HG03159 (cell line): ENCODE data around the gene MAP2K5.
A peak's percentile ranks its signal among the peaks of the same experiment; 100 is the strongest.

ENCODE experiments used
- ATAC-seq: cut with Tn5 transposase; IDR thresholded peaks from one replicate; pipeline ENCODE4 v1.9.1; 2021; ENCODE audit warnings: mild to moderate bottlenecking, moderate library complexity; ENCODE audit not compliant: unreplicated experiment

Gene MAP2K5

GRCh38 chr15:67521029-67521782 is 21.3 kb upstream of the MAP2K5 start, which contains the start of gene C15orf61:
C15orf61 (plus strand) TSS chr15:67521131; CDS start chr15:67521249, 118 bp downstream.
- peak; percentile 67 for ATAC-seq

DNA sequence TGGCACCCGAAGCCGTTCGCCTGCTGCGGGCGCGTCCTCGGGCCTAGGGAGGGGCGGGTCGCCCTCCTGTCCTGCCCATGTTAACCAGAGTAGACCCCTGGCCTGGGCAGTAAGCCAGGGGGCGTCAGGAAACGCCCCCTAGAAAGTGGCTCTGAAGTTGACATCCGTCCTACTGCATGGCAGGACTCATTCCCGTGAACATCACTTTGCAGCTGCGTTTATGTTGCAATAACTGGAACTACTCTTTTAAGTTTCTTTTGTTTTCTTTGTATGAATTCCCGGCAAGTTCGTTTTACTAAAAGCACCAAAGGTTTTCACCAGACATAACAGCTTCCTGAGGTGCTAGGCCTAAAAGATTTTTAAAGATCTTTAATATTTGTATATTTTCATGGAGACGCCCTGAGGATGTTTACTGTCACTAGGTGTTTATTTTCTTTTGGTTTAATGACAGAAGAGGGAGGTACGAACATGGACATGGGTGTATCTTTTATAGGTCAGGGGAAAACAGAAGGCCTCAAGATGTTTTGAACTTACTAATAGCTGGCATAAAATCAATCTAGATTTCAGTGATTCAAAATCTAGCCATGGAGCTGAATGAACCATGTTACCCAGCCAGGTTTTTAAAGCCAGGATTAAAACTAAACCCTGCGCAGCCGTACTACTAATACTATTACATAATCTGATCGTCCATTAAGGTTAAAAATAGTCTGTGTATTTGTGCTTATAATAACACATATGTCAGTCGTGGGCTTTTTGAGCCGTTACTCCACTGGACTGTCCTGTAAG is 20.5 kb upstream of the MAP2K5 start:
- no peak for ATAC-seq

GRCh38 chr15:67523330-67523729 is 19.2 kb upstream of the MAP2K5 start:
- ATAC-seq: no peak

DNA sequence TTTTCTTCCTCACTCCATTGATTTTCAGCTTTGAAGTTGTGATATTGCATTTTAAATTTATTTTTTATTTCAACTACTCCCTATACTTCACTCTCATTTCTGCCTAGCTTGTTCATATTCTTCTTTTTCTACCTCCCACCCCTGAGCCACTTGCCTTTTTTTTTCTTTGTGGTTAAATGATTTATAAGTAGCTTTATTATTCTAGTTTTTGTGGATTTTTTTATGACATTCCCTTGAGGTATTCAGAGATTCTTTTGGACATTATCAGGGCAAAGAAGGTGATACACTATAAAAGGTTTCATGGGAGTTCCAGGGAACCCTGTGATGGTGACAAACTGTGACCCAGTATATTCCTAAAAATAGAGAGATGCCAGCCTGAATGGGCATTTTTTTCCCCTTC is 18.3 kb upstream of the MAP2K5 start:
- no peak for ATAC-seq

GRCh38 chr15:67528513-67528912 is 14.0 kb upstream of the MAP2K5 start:
- no peak for ATAC-seq

- no peak for ATAC-seq
Measured at GRCh38 chr15:67531379-67531914, 11.1 kb upstream of the MAP2K5 start.

- ATAC-seq: no peak
Measured at GRCh38 chr15:67533873-67534272, 8.6 kb upstream of the MAP2K5 start.

DNA sequence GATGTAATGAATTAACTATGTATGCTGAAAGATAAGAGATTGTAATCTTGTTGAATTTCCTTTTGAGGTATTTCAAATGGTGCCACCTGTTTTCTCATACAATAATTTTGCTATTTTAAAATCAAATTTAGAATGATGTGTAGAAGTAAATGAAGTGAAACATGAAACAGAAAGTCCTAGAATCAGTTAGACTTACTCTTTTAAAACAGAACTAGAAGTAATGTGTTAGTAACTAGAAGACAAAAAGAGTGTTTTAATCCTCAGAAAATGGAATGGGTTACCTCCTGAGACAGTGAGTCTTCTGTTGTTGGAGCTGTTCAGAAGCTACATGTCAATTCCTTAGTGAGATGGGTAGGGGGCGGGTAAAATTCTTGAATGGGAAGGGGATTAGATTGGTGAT is 8.1 kb upstream of the MAP2K5 start:
- ATAC-seq: no peak

DNA sequence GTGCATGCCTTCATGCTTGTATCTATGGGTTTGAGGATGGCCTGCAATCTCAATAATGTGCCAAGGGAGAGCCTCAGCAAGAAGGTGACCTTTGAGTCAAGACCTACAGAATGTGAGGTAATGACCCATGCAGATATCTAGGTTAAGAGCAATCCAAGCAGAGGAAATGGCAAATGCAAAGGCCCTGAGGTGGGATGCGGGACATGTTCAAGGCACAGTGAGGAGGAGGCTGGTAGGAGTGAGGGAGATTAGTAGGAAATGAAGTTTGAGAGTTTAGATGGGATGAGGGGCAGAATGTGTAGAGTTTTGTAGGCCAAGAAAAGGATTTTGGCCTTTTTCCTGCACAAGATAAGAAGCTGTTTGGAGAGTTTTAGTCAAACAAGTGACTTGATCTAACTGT is 4.7 kb upstream of the MAP2K5 start:
- ATAC-seq: no peak

GRCh38 chr15:67543348-67543718 is 830 bp downstream of the MAP2K5 start:
- no peak for ATAC-seq

GRCh38 chr15:67544475-67544874 is 2.0 kb downstream of the MAP2K5 start:
- no peak for ATAC-seq

GRCh38 chr15:67545864-67546263 is 3.4 kb downstream of the MAP2K5 start:
- ATAC-seq: no peak

- ATAC-seq: no peak
Measured at GRCh38 chr15:67547064-67547463, 4.6 kb downstream of the MAP2K5 start.

DNA sequence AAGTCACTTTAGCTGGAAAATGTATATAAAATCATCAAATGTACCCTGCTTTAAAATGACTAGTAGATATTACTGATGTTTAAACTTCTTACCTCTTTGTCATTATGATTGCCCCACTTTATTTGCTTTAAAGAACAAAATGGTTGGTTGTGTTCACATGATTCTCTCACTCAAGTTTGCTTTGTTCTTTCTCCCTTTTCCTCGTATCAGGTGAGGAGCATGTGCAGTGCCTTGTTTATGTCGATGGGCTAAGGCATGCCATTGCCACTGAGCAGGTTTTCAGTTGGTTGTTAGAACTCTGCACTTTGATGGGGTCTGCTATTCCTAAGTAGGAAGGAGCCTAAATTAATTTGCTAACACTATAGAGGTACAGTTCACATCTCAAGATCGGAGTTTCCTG is 5.3 kb downstream of the MAP2K5 start:
- no peak for ATAC-seq

DNA sequence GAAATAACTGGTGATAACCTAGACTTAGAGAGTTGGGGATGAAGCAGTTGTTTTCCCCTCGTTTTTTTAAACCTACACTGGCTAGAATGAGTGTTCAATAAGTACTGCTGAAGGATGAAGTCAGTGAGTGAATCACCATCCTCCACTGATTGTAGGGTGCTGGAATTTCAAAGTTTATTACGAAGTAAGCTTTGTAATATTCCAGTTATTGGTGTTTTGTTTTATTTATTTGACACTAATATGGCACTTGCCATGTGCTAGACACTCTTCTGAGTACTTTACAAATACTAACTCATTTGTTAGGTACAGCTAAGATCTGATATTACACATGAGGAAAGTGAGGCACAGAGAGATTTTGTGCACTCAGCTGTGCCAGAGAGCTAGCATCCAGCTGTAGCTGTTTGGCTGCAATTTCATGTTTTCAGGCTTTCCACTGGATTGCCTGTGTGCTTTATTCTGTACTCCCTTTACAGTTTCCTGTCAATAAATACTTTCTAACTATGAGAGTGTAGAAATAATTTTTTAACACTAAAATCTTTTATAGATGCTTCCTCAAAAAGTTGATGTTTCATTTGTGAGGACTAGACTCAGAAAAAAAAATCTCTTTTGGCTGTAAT is 5.8 kb downstream of the MAP2K5 start:
- no peak for ATAC-seq

GRCh38 chr15:67548862-67549651 is 6.6 kb downstream of the MAP2K5 start:
- ATAC-seq: no peak

- no peak for ATAC-seq
Measured at GRCh38 chr15:67549736-67550135, 7.2 kb downstream of the MAP2K5 start.

GRCh38 chr15:67550522-67550921 is 8.0 kb downstream of the MAP2K5 start:
- no peak for ATAC-seq

DNA sequence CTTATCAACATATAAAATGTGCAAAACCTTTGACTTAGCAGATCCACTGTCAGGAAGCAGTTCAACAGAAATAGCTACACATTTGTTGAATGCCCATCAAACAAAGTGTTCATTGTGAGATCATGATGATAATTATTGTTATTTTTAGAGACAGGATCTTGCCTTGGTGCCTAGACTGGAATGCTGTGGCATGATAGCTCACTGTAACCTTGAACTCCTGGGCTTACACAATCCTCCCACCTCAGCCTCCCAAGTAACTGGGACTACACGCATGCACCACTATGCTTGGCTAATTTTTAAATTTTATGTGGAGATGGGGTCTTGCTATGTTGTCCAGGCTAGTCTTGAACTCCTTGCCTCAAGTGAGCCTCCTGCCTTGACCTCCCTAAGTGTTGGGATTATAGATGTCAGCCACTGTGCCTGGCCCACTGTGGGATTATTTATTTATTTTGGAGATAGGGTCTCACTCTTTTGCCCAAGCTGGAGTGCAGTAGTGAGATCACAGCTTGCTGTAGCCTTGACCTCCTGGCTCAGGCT is 8.8 kb downstream of the MAP2K5 start:
- ATAC-seq: no peak

GRCh38 chr15:67554580-67554979 is 12.1 kb downstream of the MAP2K5 start:
- ATAC-seq: no peak
